Measurements from ENCODE around the gene CFAP100. TPM values are rescaled to one million over a fixed set of nuclear protein-coding genes. Genes with fewer than 3 reads are reported as not detected.

Gene CFAP100
- total RNA-seq, 1 donor from 2014 or later = not detected

DNA sequence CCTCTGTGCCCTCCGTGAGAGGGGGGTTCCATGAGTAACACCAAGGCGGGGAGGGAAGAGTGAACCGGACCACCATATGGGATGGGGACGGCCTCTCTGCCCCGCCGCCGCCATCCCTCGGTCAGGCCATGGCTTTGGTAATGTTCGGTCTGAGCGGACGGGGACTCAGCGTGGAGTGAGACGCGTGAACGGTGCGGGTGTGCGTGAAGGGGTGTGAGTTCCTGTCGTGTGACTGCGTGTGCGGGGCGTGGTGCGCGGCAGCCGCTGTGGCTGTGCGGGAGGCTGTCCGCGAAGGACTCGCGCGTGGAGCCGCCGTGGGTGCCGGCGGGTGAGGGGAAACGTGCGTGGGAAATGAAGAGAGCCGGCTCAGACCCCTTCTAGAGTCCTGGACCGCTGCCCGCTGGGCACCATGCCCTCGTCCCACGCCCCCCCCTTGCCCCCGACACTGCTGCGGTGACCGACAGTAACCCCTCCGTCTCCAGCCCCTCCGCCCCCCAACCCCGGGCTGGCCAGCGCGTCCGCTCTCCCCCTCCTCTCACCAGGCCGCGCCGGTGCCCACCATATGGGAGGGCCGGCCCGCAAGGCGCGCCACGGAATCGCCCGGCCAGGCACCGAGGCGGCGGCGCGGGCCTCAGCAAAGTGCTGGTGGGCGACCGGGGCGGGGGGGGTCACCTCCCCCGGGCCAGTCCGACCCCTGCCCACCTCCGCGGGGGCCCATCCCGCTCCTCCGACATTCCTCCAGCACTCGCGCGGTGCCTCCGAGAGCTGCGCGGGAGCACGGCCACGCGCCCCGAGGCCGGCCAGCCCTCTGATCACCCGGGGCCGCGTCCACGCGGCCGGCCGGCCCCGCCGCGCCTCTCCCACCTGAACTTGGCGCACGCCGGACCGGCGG lies 38.1 kb upstream of the CFAP100 start:
- no peaks in the 10 kb centered on the region for H3K9me3 Mint-ChIP-seq (ENCODE audit: unreplicated experiment)
- DNase-seq (ENCODE audit: low read depth) (no peak), FAIRE-seq (no peak)
- H3K27ac Mint-ChIP-seq (ENCODE audit: unreplicated experiment) = peak overlapping the region; percentile 70
- Histone ChIP-seq H3K9me3 (ENCODE audit: insufficient read depth, low read depth, low read length) (no peaks in the 10 kb centered on the region), H3K9ac (ENCODE audit: low read length) (peak overlapping the region; percentile 31), H3K36me3 (ENCODE audit: insufficient read depth, low read length) (no peaks in the 10 kb centered on the region), H2AFZ (ENCODE audit: low read depth, low read length) (peak overlapping the region; percentile 82), H3K79me2 (ENCODE audit: insufficient read depth, low read length) (no peaks in the 10 kb centered on the region), H3K4me3 (ENCODE audit: insufficient read depth, low read depth, low read length) (peak overlapping the region; percentile 39), H3K27ac (ENCODE audit: low read depth, low read length) (no peak overlapping the region), H4K20me1 (ENCODE audit: insufficient read depth, low read length) (no peaks in the 10 kb centered on the region), H3K4me2 (ENCODE audit: low read length) (peak overlapping the region; percentile 95), H3K4me1 (ENCODE audit: insufficient read depth, low read length) (peaks cover 21% of the 10 kb centered on the region), H3K27me3 (ENCODE audit: insufficient read depth, low read length) (peaks cover 22% of the 10 kb centered on the region)
- no peaks in the 10 kb centered on the region for H3K36me3 Mint-ChIP-seq (ENCODE audit: low read depth, unreplicated experiment)
- TF ChIP-seq, protein P1, sequence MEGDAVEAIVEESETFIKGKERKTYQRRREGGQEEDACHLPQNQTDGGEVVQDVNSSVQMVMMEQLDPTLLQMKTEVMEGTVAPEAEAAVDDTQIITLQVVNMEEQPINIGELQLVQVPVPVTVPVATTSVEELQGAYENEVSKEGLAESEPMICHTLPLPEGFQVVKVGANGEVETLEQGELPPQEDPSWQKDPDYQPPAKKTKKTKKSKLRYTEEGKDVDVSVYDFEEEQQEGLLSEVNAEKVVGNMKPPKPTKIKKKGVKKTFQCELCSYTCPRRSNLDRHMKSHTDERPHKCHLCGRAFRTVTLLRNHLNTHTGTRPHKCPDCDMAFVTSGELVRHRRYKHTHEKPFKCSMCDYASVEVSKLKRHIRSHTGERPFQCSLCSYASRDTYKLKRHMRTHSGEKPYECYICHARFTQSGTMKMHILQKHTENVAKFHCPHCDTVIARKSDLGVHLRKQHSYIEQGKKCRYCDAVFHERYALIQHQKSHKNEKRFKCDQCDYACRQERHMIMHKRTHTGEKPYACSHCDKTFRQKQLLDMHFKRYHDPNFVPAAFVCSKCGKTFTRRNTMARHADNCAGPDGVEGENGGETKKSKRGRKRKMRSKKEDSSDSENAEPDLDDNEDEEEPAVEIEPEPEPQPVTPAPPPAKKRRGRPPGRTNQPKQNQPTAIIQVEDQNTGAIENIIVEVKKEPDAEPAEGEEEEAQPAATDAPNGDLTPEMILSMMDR (IDR thresholded peaks at IDR 0.05; ENCODE audit: insufficient read depth, low read depth, low read length) = no peak
- peak; percentile 46 for TF ChIP-seq EZH2 (IDR thresholded peaks at IDR 0.05; ENCODE audit: insufficient read depth, low read length)
- peak overlapping the region; percentile 84 for H3K4me3 Mint-ChIP-seq (ENCODE audit: unreplicated experiment)
- peaks cover 51% of the 10 kb centered on the region for H3K27me3 Mint-ChIP-seq (ENCODE audit: low read depth, unreplicated experiment)
- H3K4me1 Mint-ChIP-seq (ENCODE audit: low read depth, unreplicated experiment) = peaks cover 3% of the 10 kb centered on the region

DNA sequence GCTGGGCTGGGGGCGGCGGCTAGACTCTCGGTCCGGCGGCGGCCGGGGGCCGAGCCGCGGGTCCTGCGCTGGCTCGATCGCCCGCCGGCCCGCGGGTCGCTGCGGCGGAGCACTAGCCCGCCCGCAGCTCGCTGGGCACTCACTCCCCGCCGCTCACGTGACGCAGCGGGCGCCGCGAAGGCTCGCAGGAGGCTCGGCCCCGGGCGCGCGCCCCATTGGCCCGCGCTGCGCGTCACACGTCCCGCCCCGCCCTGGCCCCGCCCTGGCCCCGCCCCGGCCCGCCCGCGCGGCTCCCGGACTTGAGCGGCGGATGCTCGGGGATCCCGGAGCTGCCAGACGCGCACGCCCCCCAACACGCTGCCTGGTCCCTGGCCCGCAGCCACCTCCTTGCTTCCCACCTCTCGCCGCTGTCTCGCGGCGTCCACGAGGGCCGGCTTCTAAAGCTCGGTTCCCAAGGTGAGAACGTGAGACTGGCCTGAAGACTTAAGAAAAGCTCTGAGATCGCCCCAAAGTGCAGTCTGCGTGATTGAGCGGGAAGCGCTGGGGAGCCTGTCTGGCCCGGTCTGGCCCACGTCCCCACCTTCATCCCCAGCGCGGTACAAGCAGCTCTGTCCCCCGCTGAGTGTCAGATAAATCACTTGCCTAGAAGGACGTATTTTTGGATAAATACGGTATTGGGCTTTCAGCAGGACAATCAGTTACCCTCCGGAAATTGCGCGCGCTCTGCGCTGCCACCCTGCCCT lies 37.2 kb upstream of the CFAP100 start, which contains the start of gene KLF15:
Gene KLF15 (minus strand): TSS at position 114 of the 743 bp plus-strand sequence. CDS start 4,486 bp downstream, outside the sequence.
- peaks cover 27% of the 10 kb centered on the region for H3K27me3 ChIP-seq (ENCODE audit: insufficient read depth, low read length)
- H3K9ac ChIP-seq (ENCODE audit: low read length) = peak within 1 kb of the TSS; percentile 43
- peak within 1 kb of the TSS; percentile 83 for H2AFZ ChIP-seq (ENCODE audit: low read depth, low read length)
- H3K36me3 ChIP-seq (ENCODE audit: insufficient read depth, low read length) = no peaks in the 10 kb centered on the region
- H3K9me3 ChIP-seq (ENCODE audit: insufficient read depth, low read depth, low read length) = no peaks in the 10 kb centered on the region
- no peak for TF ChIP-seq EZH2 (IDR thresholded peaks at IDR 0.05; ENCODE audit: insufficient read depth, low read length)
- TF ChIP-seq, protein P1 (IDR thresholded peaks at IDR 0.05; ENCODE audit: insufficient read depth, low read depth, low read length) = no peak
- peaks cover 21% of the 10 kb centered on the region for H3K4me1 ChIP-seq (ENCODE audit: insufficient read depth, low read length)
- peak within 1 kb of the TSS; percentile 95 for H3K4me2 ChIP-seq (ENCODE audit: low read length)
- Mint-ChIP-seq H3K4me3 (ENCODE audit: unreplicated experiment) (peak within 1 kb of the TSS; percentile 84), H3K36me3 (ENCODE audit: low read depth, unreplicated experiment) (no peaks in the 10 kb centered on the region), H3K4me1 (ENCODE audit: low read depth, unreplicated experiment) (peaks cover 3% of the 10 kb centered on the region), H3K27ac (ENCODE audit: unreplicated experiment) (peak within 1 kb of the TSS; percentile 70), H3K27me3 (ENCODE audit: low read depth, unreplicated experiment) (peaks cover 54% of the 10 kb centered on the region), H3K9me3 (ENCODE audit: unreplicated experiment) (no peaks in the 10 kb centered on the region)
- peak within 1 kb of the TSS; percentile 56 for H3K4me3 ChIP-seq (ENCODE audit: insufficient read depth, low read depth, low read length)
- H3K79me2 ChIP-seq (ENCODE audit: insufficient read depth, low read length) = no peaks in the 10 kb centered on the region
- FAIRE-seq (no peak), DNase-seq (ENCODE audit: low read depth) (peak; percentile 47)
- H4K20me1 ChIP-seq (ENCODE audit: insufficient read depth, low read length) = no peaks in the 10 kb centered on the region
- H3K27ac ChIP-seq (ENCODE audit: low read depth, low read length) = no peak within 1 kb of the TSS
